Measurements from ENCODE around the gene SOHLH1.

The SOHLH1 gene

DNA sequence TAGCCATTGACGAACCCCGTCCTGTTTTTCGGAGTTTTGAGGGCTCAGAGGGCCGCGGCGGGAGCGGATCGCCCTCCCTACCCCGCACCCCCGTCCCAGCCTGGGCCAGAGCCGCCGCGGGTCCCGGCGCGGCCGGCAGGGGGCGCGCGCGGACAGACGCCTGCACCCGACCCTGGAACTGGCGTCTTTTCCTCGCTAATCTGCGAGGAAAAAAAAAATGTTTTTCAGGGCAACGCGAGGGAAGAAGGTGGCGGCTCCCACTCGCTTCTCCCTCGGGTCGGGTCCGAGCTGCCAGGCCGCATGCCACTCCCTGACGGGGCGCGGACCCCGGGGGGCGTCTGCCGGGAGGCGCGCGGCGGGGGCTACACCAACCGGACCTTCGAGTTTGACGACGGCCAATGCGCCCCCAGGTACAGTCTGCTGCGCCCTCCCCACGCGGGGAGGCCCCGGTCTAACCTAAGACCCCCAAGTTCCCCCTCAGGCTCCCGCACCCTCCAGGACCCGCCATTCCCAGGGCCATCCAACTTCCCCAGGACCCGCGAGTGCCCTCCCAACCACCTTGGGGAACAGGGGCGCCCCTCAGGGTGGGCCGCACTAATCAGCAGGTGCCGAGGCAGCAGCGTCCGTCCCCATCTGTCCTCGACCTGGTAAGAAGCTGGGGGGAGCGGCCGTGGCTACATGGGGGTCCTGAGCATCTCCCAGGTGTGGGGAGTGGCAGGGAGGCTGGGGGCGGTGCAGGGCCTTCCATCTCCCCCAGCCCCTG, 2.9 kb upstream of the SOHLH1 start, which contains the start of gene KCNT1:
KCNT1 (plus strand) TSS at position 227 of the 763 bp plus-strand sequence; CDS start at position 301, 74 bp downstream.
- DNase-seq: peak; percentile 11

DNA sequence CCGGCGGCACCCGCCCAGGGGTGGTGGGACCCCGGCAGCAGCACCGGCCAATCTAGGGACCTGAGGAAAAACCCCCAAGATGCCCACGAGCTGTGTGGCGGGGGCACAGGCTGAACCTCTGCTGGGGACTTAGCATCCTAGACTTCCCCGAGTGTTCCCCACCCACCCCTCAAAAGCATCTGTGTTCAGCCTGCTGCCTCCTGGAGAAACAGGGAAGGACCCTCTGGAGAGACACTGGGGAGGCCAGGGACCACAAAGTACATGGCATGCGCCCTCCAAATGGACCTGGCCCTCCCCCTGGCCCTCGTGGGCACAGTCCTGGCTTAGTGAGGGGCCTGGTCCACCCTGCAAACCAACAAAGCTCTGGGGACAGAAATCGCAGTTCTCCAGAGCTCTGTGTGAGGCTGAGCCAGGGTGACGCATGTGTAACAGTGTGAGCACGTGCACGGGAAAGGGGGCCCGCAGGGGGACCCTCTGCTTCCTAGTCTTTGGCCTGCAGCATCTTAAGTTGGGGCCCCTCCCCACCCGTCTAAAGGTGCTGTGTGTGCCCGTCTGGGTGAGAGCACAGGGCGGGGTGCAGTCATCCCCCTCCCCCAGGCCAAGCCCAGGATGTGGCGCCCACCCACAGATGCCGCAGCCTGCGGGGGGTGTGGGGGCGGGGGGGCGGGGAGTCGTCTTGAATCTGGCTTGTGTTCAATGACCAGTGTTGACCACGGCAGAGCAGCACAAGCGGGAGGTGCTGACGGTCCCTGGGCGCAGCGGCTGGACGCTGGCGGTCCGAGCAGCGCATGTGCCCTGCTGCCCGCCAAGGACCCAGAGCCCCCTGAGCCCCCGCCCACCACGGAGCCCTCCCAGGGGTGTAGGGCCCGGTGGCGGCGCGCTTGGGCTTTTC, 2.0 kb upstream of the SOHLH1 start:
- DNase-seq: no peak

DNA sequence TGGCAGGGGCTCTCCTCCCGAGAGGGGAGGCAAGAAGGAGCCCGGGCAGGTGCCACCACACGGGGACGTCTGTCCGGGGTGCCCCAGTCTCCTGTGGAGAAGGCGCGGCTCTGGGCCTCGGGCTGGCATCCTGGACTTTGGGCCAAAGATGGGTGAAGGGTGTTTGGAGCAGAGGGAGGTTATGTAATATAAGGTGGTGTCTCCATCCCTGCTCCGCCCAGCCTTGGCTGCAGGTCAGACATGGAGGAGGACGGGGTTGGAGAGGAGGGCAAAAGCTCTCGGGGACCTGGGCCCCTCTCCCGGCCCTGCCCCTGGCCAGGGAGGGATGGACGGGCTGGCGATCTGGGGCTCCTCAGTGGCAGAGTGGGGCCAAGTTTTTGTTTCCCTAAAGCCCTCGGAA, 1.2 kb upstream of the SOHLH1 start:
- no peak for DNase-seq

DNA sequence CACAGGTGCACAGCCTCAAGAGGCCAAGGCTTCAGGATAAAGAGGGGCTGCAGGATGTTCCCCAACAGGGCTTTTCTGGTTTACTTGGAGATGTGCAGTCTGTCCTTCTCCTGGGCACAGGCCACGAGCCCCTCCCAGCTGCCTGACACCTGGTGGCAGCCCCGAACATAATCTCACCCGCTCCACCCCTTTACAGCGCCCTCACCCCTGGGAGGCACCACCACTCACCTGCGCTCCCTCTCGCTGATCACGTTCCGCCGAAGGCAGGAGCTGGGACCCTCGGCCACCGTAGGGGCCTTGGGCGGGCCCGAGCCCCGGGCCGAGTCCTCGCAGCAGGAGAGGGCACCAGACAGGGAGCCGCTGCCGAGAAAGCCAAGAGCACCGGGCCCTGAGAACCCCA, 514 bp downstream of the SOHLH1 start:
- no peak for DNase-seq

DNA sequence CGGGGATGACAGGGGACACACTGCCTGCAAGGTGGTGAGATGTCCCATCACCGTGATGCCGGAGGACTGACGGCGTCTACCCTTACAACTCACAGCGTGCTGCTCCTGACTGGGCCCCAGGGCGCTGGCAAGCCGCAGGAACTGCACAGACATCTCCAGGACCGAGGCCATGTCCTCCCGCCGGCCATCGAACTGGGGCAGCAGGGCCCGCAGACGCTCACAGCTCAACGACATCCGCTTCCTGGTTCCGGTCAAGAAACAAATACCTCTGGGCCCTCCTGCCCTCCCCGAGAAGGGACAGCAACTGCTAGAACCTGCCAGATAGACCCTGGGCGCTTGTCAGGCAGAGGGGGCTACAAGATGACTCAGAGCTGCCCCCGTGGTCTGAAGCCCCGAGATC, 1.0 kb downstream of the SOHLH1 start:
- DNase-seq: no peak

DNA sequence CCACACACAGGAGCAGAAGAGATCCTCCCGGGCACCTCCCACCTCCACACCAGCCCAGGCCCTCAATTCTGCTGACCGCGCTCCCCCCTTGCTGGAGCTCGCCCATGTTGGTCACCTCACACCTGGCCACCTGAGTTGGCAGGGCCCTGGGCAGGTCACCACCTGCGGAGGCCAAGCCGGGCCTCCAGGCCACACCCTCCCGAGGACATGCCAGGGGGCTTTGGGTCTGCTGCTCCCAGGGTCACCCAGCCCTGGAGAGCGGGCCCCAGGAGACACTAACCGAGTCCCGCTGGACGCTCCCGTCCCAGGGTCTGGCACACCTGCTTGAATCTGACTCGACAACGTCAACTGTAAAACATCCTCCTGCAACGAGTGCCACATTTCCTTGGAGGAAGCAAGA, 2.1 kb downstream of the SOHLH1 start:
- no peak for DNase-seq

DNA sequence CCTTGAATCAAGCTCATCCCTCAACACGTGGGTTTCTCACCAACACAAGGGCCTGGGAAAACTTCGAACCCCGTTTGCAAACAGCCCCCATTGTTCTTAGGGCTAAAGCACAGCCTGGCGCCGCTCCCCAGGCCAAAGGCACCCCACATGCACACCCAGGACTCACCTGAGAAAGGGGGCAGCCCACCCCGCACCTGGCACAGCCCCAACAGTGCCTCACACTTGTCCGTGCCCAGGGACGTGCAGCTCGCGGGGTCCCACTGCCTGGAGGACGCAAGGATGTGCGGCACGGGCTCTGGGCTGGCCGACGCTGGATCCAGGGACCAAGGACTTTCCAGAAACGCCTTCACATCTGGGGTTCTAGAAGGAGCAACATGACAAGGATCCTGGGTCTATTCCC, 2.8 kb downstream of the SOHLH1 start:
- no peak for DNase-seq

DNA sequence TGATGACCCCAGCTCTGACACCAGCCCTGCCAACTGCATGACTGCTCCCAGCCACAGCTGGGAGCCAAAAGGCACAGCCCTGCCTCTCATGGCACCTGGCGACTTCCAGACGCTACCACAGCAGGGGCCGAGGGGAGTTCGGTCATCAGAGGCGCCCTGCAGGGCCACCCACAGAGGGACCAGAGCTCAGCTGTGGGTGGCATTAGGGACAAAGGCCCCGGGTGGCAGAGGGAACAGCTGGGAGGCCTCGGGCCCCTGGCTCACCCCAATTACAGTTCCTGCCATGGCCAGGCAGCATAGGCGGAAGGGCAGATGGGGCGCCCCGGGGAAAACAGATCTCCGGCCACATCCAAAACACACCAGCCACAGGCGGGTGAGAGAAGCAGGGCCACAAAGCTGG, 3.6 kb downstream of the SOHLH1 start:
- DNase-seq: no peak

DNA sequence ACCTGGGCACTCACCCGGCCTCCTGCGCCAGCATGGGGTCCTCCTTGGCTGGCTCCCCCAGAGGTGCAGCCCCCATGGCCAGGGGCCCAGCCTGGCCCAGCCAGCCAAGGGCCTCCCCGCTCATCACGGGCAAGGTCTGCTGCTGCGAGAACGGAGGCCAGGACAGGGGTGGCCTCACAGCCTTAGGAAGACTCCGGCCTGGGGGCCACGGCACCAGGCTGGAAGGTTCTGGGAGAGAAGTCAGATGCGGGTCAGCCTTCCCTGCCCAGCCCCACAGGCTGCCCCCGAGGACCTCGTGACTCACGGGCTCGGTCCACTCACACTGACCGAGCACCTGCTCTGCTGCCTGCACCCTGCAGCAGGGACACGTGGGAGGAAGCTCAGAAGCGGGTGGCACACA, 4.2 kb downstream of the SOHLH1 start:
- no peak for DNase-seq

DNA sequence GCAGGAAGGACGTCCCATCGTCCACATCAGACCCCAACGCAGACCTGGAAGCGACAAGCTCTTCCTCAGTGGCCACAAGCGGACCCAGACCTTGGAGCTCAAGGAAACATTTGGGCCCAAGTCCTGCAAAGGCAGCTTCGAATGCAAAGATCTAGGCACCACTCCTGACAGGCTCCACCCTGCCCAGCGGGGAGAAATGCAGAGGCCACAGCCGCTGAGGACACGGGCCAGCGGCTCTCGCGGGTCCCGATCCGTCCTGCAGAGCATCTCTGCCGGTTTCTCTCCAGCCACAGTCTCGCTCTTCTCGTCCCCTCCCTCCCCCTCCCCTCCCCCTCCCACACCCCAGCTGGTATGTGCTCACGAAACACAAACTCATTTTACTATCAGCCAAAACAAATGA, 4.9 kb downstream of the SOHLH1 start:
- no peak for DNase-seq

DNA sequence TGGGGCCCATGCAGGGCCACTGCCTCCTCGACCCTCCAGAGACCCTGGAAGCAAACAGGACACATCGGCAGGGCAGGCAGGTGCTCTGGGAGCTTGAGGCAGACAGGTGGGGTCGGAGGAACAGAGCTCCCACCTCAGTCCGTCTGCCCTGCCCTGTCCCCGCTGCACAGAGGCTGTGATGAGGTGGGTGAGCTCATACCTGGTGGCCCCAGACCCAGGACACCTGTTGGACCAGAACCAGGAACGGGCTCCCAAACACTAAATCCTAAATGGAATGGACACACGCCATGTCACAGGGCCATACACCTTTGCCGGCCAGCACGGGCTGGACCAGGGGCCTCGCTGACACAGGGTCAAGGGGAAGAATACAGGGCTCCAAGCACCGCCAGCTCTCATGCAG, 5.5 kb downstream of the SOHLH1 start:
- no peak for DNase-seq

DNA sequence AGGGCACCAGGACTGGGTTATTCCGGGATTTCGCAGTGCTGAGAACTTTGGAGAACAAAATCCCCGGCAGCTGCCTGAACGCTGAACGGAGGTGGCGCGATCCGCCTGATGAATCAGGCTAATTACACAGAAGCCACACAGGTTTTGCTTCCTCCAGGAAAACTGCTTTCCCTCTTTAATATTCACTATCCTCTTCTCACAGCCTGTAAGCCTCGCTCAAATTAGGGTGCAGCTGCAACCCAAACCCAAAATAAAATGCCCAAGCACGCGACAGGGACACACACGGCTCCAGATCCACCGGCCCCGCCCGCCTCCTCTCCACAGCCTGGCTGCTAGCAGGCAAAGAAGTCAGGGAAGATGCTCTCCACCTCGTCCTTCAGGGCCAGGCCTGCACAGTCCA, 6.0 kb downstream of the SOHLH1 start:
- no peak for DNase-seq

DNA sequence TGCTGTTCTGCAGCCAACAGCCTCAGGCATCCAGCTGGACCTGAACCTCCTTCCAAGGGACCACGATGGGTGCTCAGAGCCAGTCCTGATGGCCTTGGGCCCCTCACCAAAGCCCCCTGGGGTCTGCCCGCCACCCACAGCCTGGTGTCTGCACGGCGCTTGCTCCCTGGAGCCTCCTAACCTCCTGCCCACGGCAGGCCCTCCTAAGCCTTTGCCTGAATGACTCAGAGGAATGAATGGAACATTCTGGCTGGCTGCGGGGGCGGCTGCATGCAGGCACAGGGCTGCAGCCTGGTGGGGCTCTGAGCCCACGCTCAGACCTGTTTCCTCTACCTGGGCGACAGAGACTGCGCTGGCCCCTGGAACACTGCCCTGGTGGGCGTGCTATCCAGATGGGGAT, 6.9 kb downstream of the SOHLH1 start:
- no peak for DNase-seq

DNA sequence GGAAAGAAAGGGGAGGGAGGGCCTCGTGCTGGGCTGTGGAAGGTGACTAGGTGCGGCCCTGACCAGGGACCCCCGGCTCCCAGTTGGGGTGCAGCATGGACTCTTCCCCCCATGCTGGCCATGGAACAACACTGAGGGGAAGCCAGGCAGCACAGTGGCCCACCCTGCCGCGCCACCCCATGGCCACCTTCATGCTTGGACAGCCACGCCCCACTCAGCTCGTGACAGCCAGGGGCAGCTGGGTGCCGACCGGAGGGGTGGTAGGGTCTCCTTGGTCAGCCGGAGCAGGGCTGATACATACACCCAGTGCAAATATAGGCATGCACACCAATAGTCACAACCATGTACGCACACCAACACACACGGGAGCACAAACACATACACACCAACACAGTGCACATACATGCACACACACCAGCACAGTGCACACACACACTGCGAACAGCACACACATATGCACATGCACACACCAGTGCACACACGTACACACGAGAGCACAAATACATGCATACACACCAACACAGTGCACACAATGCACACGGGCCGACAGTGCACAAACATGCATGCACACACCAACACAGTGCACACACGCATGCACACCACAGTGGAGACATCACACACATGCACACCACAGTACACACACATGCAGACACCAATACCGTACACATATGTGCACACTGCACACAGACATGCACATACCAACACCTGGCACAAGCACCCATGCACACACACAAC, 8.3 kb downstream of the SOHLH1 start:
- DNase-seq: no peak

DNA sequence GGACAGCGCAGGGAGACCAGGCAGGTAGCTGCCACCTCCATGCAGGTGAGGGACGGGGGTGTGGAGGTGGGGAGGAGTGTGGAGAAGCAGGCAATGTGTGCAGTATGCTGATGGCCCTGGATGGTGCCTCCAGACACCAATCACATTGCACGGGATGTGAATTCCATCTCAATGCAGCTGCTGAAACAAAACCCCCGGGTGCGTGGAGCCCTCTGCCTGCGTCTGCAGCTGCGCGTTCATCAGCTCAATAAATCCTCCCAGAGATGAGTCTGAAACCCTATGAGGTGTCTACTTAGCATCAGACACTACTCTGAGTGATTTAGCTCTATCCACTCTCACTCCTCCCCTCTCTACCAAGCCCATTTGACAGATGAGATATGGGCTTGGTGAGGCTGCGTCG, 10.3 kb downstream of the SOHLH1 start:
- no peak for DNase-seq

DNA sequence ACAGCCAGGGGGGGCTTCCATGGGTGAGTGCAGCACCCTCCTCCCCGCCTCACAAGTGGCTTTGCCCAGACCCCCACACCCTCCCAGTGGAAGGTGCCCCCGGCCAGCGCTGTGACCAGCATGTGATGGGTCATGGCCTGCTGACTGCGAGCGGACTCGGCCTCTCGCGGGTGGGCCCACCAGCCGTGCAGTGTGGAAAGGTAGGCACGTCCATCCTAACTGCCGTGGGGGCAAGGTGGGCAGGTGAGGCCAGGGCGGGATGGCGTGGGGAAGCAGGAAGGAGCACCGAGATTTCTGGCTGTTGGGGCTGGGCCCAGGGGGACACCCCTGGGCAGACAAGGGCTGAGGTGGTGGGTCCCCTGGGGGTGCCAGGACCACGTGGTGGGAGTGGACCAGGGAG, 12.1 kb downstream of the SOHLH1 start:
- no peak for DNase-seq

DNA sequence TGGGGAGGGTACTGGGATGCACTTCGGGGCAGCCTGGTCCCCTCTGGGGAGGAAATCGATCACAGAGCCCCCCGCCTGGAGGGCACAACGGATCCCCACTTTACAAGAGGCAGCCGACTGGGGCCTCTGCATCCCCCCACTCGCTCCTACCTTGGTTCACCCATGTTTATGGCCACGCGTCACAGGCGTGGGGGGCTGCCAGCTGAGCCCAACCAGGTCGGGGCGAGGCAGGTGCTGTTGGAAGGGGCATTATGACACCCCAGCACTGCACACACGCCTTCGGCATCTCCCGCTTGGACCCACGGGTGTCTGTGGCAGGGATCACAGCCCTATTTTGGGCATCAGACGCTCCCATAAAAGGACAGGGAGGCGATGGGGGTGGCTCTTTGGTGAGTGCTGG, 14.6 kb downstream of the SOHLH1 start:
- DNase-seq: no peak

DNA sequence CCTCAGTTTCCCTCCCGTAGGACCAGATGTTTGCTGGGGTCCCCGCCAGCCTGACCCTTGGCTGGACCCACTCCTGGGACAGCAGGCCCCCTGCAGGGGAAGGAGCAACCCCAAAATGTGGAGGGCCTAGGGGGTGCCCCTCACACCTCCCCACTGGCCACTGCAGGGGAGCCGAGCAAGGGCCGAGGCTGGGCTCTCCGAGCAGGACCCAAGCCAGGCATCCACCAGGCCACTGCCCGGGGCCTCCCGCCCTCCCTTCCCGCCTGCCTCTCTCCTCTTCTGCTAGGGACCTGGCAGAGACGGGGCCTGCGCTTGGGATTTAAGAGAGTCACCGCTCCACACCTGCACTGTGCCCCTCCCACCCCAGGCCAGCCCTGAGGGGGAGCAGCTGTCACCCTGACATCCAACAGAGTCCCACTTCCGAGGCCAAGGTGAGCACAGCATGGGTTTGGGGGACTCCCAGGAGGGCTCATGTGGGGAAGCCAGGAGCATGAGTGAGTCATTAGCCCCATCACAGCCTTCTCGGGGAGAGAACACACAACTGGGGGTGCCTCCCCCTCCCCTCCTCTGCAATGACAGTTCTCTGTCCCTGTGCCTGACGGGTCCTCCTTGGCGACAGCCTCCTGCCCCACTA, 15.8 kb downstream of the SOHLH1 start:
- DNase-seq: no peak

DNA sequence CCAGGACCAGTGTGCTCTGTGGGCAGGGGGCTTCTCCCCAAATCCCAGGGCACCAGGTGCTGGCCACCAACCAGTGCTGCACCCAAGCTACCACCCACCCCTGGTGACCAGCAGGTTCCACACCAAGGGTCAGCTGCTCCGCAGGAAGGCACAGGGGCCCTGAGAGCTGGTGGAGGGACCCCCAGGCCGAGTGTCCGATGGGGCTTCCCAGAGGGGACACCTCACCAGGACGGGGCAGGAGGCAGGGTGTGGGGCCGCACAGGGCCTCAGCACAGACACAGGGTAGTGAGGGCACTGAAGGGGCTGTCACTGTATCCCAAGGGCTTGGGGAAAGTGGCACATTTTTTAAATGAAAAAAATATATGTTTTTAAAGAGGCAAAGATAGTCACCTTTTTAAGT, 18.1 kb downstream of the SOHLH1 start:
- no peak for DNase-seq

DNA sequence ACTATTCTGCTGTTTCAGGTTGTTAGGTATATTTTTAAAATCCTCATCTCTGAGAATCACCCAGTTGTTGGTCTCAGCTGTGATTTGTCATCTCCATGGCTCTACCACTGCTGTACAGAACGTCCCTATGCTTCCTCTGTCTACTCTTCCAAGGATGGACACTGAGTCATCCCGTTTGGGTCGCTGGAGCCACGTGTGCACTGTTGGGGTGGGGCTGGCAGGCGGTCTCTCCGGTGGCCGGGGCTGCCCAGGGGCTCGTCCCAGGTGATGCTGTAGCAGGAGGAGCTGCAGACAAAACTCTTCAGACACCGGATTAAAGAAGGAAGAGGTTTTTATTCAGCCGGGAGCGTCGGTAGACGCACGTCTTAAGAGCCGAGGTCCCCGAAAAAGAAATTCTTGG, 19.2 kb downstream of the SOHLH1 start:
- no peak for DNase-seq

DNA sequence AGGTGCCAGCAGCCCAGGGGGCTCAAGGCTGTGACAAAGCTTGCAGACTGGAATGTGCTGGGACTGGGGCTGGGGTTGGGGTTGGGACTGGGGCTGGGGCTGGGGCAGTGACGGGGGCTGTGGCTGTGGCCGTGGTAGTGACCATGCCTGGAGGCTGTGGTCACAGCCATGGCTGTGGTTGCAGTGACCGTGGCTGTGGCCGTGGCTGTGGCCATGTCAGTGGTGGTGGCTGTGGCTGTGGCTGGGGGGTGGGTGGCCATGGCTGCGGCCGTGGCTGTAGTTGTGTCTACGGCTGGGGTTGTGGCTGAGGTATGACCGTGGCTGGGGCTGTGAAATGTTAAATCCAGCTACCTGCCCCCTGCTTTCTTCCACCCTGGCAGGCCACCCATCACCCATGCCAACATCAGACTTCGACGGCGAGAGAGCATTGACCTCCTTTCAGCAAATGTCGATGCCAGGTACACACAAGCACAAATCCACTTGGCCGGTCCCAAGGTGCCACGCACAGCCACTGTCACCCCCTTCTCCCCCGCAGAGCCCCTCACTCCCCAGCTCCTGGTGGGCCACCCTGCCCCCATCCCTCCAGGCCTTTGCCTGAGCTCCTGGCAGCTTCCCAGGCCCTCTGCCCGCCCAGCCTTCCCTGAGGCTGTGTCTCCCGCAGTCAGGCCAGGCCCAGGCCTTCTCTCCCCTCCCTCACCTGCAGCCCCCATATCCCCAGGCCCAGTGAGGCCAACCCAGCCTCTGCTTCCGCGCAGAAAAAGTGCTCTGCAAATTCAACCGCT, 20.9 kb downstream of the SOHLH1 start:
- no peak for DNase-seq

DNA sequence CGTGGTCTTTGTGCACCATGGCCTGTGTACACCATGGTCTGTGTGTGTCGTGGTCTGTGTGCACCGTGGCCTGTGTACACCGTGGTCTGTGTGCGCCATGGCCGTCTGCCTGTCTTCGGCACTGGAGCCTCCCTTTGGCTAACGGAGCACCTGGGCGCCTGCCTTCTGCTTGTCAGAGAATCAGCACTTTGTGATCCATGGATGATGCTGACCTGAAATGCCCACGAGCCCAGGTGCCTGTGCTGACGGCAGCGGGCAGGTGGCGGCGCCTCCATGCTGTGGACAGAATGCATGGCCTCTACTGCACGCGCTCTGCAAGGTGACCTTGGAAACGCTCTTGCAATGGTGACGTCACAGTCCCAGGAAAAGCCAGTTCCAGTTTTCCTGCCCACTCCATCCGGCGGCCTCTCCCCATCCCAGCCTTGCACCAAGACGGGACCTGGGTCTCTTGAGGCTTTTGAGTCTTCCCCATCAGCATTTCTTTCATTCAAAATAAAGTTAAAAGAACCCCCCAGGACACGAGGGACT, 21.6 kb downstream of the SOHLH1 start:
- no peak for DNase-seq

Measured in CD4-positive, alpha-beta T cell treated with Interleukin-4 for 4 hours (primary cell).